GM21786 (cell line): ENCODE measurements around the gene CEP126.

Source experiments
- ATAC-seq: cut with Tn5 transposase; IDR thresholded peaks from one replicate; pipeline ENCODE4 v1.9.1; 2021; ENCODE audit not compliant: unreplicated experiment

The CEP126 gene

DNA sequence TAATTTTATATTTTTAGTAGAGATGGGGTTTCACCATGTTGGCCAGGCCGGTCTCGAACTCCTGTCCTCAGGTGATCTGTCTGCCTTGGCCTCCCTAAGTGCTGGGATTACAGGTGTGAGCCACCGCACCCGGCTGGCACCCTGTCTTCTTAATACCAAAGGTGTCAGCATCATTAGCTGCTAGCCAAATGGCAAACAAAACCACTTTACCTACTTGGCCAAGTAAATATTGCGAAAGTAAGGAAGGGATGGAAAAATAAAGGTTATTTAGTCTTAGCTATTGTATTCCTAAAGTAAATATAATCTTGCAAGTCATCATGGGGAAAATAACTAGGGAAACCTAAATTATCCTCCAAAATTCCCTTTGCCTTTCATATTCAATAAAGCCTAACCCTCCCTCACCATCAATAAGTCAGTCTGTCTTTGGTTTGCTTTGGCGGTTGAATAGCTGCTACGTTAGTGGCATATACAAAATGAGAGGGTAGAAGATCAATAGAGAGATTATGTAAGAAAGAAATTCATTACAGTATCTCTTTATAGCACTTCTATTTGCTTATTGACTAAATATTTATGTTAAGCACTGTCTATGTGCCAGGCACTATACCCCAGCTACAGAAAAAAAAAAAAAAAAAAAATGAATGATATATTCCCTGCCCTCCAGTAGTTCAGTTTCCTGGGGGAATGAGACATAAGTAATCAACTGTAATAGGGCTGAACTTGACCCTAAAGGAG, 92.2 kb downstream of the CEP126 start:
- ATAC-seq, result no peak

DNA sequence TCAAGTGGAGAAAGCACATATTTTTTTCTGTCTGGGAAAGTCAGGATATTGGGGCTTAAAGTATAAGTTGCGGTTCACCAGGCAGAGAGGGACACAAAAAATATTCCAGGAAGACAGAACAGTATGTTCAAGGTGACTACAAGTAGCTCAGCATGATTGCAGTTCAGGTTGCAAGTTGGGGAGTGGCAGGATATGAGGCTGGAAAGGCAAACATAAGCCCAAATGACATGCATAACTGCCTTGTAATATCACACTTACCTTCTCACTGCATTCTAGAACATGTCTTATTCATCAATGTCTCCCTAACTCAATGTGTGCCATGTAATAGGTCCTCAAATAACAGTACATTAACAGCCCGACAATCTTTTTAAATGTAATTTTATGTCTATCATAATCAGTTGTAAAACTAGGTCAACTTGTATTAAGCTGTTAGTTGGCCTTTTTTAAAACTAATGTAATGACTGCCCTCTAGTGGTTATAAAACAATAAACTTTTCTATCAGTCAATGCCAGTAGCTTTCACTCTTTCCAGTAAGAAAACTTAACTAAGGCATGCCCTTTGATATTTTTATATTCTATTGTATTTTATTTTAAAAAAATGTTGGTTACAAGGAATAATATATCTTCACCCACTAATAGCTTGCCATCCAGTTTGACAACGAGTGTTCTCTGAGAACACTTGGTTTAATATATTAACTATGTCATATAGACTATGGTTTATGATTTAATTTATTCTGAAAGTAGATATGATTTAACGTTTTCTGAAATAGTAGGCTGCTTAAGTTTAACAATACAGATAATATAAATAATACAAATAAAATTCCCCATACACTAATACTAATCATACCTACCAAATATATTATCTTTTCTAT, 93.0 kb downstream of the CEP126 start:
- peak; percentile 64 for ATAC-seq

DNA sequence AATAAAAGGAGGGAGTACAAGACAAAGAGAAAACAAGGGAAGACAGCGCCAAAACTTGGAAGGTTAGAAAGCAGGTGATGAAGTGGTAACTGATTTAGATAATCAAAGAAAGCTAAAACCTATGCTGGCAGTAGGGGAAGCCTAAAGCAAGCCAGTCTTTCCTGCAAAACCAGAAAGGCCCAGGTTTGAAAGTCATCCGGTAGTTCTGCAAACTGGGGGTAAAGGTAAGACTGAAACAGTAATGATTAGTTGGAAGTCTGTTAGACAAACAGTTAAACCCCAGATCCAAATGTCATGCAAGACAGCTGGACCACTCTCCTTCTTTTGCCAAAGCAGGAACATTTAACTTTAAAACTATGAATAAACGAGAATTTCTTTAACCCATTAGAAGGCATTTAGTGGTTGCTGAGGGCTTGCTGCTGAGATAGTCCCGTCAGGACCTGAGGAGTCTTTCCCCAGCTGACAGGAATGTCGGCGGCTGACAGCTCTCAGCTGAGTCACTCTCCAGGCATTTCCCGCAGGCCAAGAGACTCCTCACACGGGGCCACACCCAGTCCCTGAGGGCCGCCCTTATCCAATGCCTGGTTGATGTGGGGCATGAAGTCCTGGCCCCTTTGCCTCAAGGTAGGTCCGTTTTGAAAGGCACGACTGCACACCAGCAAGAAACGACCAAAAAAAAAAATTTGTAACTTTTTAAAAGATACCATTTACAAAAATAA, 96.1 kb downstream of the CEP126 start:
- no peak for ATAC-seq

DNA sequence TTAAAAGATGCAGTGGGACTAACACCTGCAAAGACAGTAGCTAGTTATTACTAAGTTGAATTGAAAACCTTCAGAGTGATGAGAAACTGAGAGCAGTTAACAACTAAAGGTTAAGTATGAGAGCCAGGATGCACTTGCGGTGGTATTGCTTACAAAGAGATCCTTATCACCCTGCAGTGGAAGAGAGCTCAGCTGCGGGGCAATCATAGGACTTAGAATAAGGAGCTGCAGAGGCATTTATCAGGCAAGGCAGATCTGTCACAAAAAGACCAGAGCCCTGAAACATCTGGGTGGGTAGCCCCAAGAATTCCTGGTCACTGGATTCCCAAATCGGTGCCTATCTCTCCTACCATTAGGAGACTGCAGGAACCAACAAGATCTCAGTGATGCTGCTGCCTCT, 98.1 kb downstream of the CEP126 start:
- no peak for ATAC-seq

DNA sequence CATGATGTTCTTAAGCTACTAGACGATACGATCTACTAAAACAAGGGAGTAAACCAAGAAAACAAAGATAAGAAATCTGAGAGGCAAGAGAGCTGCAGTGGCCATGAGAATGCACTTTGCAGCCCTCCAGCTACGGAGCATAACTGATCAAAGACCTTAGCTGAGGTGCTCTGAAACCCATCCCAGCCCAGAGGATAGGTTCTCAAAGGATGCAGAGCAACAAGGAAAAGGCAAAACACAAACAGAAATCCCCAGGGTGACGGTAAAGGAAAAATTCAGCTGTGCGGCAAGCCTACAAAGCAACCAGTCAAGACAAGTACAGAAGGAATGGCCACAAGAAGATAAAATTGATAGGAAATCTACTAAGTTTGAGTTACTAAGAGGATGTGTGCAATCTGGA, 99.9 kb downstream of the CEP126 start:
- ATAC-seq, result no peak

DNA sequence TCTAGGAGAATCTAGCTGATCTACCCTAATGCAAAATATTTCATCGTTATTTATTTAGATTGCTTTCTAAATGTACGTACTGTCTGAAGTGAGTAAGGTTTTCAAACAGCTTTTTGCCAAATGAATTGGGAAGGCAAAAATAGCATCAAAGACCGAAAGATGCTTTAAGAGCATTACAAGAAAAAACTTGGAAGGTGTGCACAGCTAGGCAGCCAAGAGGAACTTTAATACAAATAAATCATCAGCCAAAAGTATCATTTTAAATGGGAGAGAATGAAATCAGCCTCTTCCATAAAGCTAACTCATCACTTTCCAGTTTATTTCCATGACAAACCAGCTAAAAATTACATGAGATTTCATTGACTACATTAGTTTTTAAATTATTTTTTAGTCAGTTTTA, 102.2 kb downstream of the CEP126 start:
- ATAC-seq, result no peak

DNA sequence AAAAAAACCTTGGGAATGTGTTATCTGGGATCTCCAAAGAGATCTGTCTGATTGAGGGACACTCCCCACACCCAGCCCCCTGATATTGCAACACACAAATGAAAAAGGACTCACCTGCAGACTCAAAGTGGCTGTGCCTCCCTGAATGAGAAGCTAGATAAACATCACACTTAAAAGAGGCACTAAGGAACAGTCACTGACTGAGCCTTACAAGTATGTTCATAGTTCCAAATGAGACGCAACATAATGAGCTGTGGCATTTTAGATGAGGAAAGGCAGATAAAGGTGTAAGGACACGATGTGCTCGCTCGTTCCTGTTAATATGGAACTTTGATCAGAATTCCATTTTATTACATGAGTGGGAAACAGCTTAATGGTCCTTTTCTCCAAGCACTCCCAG, 111.4 kb downstream of the CEP126 start:
- no peak for ATAC-seq

DNA sequence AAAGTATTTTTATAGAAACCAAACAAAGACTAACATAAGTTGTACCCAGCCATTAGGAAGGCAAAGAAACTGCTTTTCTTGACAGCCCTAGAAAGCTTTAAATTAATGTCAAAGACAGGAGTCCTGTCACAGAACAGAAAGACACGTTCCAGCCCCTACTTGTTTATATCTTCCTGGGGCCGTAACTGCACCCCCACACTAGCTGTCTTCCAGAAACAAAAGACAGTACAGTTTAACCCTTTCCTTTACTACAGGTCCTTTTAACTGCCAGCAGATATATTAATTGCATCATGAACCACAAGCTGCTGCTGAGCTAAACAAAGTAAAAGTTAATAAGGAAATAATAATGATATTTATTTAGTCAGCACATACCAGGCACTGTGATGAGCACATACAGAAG, 112.1 kb downstream of the CEP126 start:
- ATAC-seq, result no peak

DNA sequence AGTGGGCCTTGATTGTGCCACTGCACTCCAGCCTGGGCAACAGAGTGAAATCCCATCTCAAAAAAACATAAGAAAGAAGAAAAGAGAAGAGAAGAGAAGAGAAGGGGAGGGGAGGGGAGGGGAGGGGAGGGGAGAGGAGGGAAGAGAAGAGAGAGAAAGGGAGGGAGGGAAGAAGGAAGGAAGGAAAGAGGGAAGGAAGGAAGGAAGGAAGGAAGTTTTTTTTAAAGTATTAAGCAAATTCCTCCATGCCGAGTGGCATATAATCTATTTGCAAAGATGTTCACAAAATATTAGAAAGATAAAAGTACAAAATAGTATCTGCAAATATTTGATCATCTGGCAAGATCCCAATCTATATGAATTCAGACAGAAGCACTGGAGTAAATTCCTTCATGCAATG, 121.9 kb downstream of the CEP126 start:
- ATAC-seq, result no peak

- no peak for ATAC-seq
Measured at GRCh38 chr11:102046841-102047240, 132.0 kb downstream of the CEP126 start.

DNA sequence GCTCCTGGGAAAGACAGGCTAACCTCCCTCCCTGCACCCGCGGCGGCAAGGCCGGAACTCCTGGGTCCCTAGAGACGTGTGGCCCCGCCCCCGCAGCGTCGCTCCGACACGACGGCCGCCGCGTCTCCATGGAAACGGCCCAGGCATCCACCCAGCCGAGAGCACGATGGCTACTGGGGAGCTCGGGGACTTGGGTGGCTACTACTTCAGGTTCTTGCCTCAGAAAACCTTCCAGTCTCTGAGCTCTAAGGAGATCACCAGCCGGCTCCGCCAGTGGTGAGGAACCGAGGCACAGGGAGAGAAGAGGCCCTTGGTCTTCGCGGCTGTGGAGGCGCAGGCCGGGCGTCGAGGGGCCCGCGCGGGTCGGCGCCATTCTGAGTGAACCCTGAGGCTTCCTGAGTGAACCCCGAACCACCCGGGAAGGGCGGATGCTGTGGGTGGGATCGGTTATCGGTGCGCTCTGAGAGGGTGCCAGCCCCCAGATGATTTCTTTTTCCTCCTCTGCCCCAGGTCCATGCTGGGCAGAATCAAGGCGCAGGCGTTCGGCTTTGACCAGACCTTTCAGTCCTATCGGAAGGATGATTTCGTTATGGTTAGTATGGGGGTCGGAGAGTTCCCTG, 132.6 kb downstream of the CEP126 start, which contains the start of gene CFAP300:
Gene CFAP300, plus strand, starts transcription at position 133 of the 620 bp plus-strand sequence. Its CDS starts 34 bp downstream, at position 167.
- no peak for ATAC-seq
